K562 (cell line): ENCODE data around the gene MAPT. TPM values are rescaled to one million over a fixed set of nuclear protein-coding genes. Genes with fewer than 3 reads are reported as not detected.

ENCODE experiments used
- CHD7 ChIP-seq: fragments of 200-600 bp; sonication (generic); IDR thresholded peaks from one replicate; pipeline ENCODE4 v1.6.1; 2012; ENCODE audit warnings: mild to moderate bottlenecking, low read depth, low read length, inconsistent platforms
- CSDE1 ChIP-seq, 2 experiments: fragments of 450-650 bp; IDR thresholded peaks; 2 replicates each; pipeline ENCODE4 v1.6.1; 2016; ENCODE audit warnings: mild to moderate bottlenecking in 1 of 2
- FUS ChIP-seq: fragments of 200-400 bp; formaldehyde crosslinking; optimal IDR thresholded peaks from 2 replicates; pipeline ENCODE3; 2017; ENCODE audit warnings: low read depth, low read length
- HDAC3 ChIP-seq: fragments of 450-650 bp; IDR thresholded peaks from 2 replicates; pipeline ENCODE4 v1.6.1; 2018; ENCODE audit warnings: borderline replicate concordance, mild to moderate bottlenecking, moderate library complexity; ENCODE audit not compliant: partially characterized antibody
- KDM4B ChIP-seq, 2 experiments: fragments of 450-650 bp in 1 of 2; sonication (generic) in 1 of 2; IDR thresholded peaks; 2 replicates each; pipeline ENCODE4 v1.6.1; 2016 to 2017; ENCODE audit warnings: borderline replicate concordance in 2 of 2, antibody characterized with exemption in 1 of 2, low read depth in 1 of 2, mild to moderate bottlenecking in 1 of 2
- KLF16 ChIP-seq: IDR thresholded peaks from 2 replicates; pipeline ENCODE4 v1.6.1; 2016; ENCODE audit warnings: antibody characterized with exemption
- KLF6 ChIP-seq: fragments of 250-450 bp; sonication (Bioruptor Pico); IDR thresholded peaks from 2 replicates; pipeline ENCODE4 v1.4.0; 2020; ENCODE audit warnings: mild to moderate bottlenecking, moderate library complexity, borderline replicate concordance
- LCOR ChIP-seq: sonication (generic); formaldehyde crosslinking; IDR thresholded peaks from 2 replicates; pipeline ENCODE4 v1.8.0; 2022; ENCODE audit warnings: mild to moderate bottlenecking, missing genetic modification reagents
- PHF20 ChIP-seq: fragments of 450-650 bp; IDR thresholded peaks from 2 replicates; pipeline ENCODE4 v1.6.1; 2018; ENCODE audit not compliant: partially characterized antibody
- POLR3G ChIP-seq: IDR thresholded peaks from 2 replicates; pipeline ENCODE4 v1.6.1; 2011; ENCODE audit not compliant: insufficient read length, insufficient replicate concordance; ENCODE audit errors: extremely low read depth
- PRMT5 ChIP-seq: sonication (generic); formaldehyde crosslinking; IDR thresholded peaks from 2 replicates; pipeline ENCODE4 v1.5.0; 2020; ENCODE audit warnings: missing genetic modification reagents
- SIRT6 ChIP-seq: IDR thresholded peaks from one replicate; pipeline ENCODE4 v1.6.1; 2012; ENCODE audit warnings: low read depth, mild to moderate bottlenecking, control low read depth, inconsistent platforms, low read length, moderate library complexity
- U2AF2 ChIP-seq: fragments of 200-400 bp; formaldehyde crosslinking; optimal IDR thresholded peaks from 2 replicates; pipeline ENCODE3; 2017; ENCODE audit warnings: low read depth, mild to moderate bottlenecking, low read length
- VEZF1 ChIP-seq: fragments of 200-800 bp; sonication (Bioruptor generic); IDR thresholded peaks from 2 replicates; pipeline ENCODE4 v1.6.1; 2017; ENCODE audit warnings: missing genetic modification characterization, missing compliant biosample characterization
- polyA plus RNA-seq, 8 experiments: library from polyadenylated mRNA; depleted of rRNA in 4 of 8; stranded (reverse) in 5 of 8; unstranded in 3 of 8; fragments of >200 nt; fragmentation: Nextera tagmentation in 2 of 8; fragmentation: Illumina TruSeq in 1 of 8; extraction: Ambion mirVana in 2 of 8; extraction: Trizol in 1 of 8; gene quantifications; 2 replicates each; pipeline versions ENCODE4 v1.2.1 to v1.2.3, GENCODE V29; 2011 to 2014; ENCODE audit warnings: inconsistent platforms in 1 of 8, missing spikeins in 1 of 8
- total RNA-seq, 7 experiments: library from RNA; depleted of rRNA in 6 of 7; stranded (reverse); fragments of >200 nt in 6 of 7; fragmentation: Illumina TruSeq in 2 of 7; extraction: Trizol in 2 of 7; gene quantifications; 2 replicates each; pipeline versions ENCODE4 v1.2.1 to v1.2.3, GENCODE V29; 2011 to 2021; ENCODE audit warnings: low replicate concordance in 1 of 7
- TF ChIP-seq, protein P1 (sequence below): sonication (generic); formaldehyde crosslinking; IDR thresholded peaks from 2 replicates; pipeline ENCODE4 v1.9.0; 2022; ENCODE audit warnings: mild to moderate bottlenecking, missing genetic modification reagents

MAPT gene
- total and polyA plus RNA-seq, 9 of the 15 experiments (the other 6 are each of a cell fraction or from before 2014, with no cell fraction given): 0.04 to 1.1 (median 0.36) TPM

- TF ChIP-seq VEZF1 (CRISPR knock-in tag) (no peak), LCOR (no peak), SIRT6 (no peak), CSDE1 (IDR thresholded peaks at IDR 0.05) (no peak), CHD7 (no peak), FUS (no peak), KLF16 (no peak), PHF20 (no peak), PRMT5 (no peak), KLF6 (CRISPR knock-in tag) (no peak), U2AF2 (no peak), KDM4B (IDR thresholded peaks at IDR 0.05; ENCODE audit: borderline replicate concordance in 2 of 2, low read depth in 1 of 2) (no peak), POLR3G (no peak), HDAC3 (no peak)
- TF ChIP-seq, protein P1, sequence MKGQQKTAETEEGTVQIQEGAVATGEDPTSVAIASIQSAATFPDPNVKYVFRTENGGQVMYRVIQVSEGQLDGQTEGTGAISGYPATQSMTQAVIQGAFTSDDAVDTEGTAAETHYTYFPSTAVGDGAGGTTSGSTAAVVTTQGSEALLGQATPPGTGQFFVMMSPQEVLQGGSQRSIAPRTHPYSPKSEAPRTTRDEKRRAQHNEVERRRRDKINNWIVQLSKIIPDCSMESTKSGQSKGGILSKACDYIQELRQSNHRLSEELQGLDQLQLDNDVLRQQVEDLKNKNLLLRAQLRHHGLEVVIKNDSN (CRISPR knock-in tag): no peak
Observed at GRCh38 chr17:45948881-45949624, 54.7 kb downstream of the MAPT start (continued).
